B cell (primary cell): Measurements from ENCODE around the gene FAM25A. TPM values are rescaled to one million over a fixed set of nuclear protein-coding genes. Genes with fewer than 3 reads are reported as not detected.
"Not testable (repeated sequence)": the region's sequence is repeated elsewhere in the genome, so short reads cannot be mapped to it uniquely, and the experiment has no call there.

Experiments
- ATAC-seq: fragments of 200-7000 bp; cut with Tn5 transposase; one replicate; pipeline ENCODE4 v1.10.0; 2021; ENCODE audit warnings: low read depth, mild to moderate bottlenecking, moderate number of reproducible peaks, moderate library complexity
- CTCF ChIA-PET: fragments of 350-600 bp; sonication (Branson Sonifier 250); formaldehyde crosslinking; loops from one replicate; lab custom pipeline; 2021; ENCODE audit warnings: antibody characterized with exemption, inconsistent platforms; lab: Charles Lee
- POLR2A ChIA-PET: fragments of 350-600 bp; sonication (Branson Sonifier 250); formaldehyde crosslinking; loops from one replicate; lab custom pipeline; 2021; ENCODE audit warnings: antibody characterized with exemption; lab: Charles Lee
- DNase-seq: peaks from one replicate; pipeline ENCODE4 v3.0.0; 2013
- H2AFZ ChIP-seq: 2 replicates; pipeline ENCODE4 v1.6.1; 2012; ENCODE audit warnings: mild to moderate bottlenecking, low read depth, low read length; ENCODE audit not compliant: insufficient read depth, poor library complexity, severe bottlenecking
- H3K27ac ChIP-seq, 2 donors: 1 replicate in 1 of 2; 2 replicates in 1 of 2; pipeline ENCODE4 v1.5.1; 2012 to 2013; ENCODE audit warnings: low read length in 2 of 2, mild to moderate bottlenecking in 2 of 2, moderate library complexity in 1 of 2
- H3K27me3 ChIP-seq, 4 experiments: fragments of 200-600 bp in 1 of 4; sonication (generic) in 1 of 4; replicated peaks in 1 of 4; 1 replicate in 2 of 4; 2 replicates in 2 of 4; pipeline versions ENCODE4 v1.6.1 to v1.7.0; 2013 to 2016; ENCODE audit warnings: low read length in 3 of 4, mild to moderate bottlenecking in 2 of 4, mixed read lengths in 1 of 4, moderate library complexity in 1 of 4; ENCODE audit not compliant: insufficient read depth in 4 of 4, control insufficient read depth in 3 of 4; ENCODE audit errors: control extremely low read depth in 1 of 4
- H3K36me3 ChIP-seq, 2 experiments: replicated peaks in 1 of 2; 1 replicate in 1 of 2; 2 replicates in 1 of 2; pipeline versions ENCODE4 v1.6.1 to v1.7.1; 2013; ENCODE audit warnings: low read length in 1 of 2; ENCODE audit not compliant: insufficient read depth in 2 of 2, control insufficient read depth in 1 of 2; ENCODE audit errors: control extremely low read depth in 1 of 2, extremely low read depth in 1 of 2
- H3K4me1 ChIP-seq, 2 donors: fragments of 200-600 bp in 1 of 2; sonication (generic) in 1 of 2; 1 replicate in 1 of 2; 2 replicates in 1 of 2; pipeline versions ENCODE4 v1.5.1 to v1.6.1; 2013 to 2017; ENCODE audit warnings: low read length in 2 of 2; ENCODE audit not compliant: control insufficient read depth in 2 of 2, insufficient read depth in 2 of 2
- H3K4me2 ChIP-seq: replicated peaks from 2 replicates; pipeline ENCODE3; 2012; ENCODE audit warnings: mild to moderate bottlenecking, low read depth, low read length; ENCODE audit not compliant: poor library complexity, severe bottlenecking
- H3K4me3 ChIP-seq, 5 experiments: fragments of 200-600 bp in 1 of 5; sonication (generic) in 1 of 5; 1 replicate in 3 of 5; 2 replicates in 2 of 5; pipeline versions ENCODE4 v1.5.1 to v1.7.0; 2011 to 2016; ENCODE audit warnings: low read length in 4 of 5, mild to moderate bottlenecking in 4 of 5, low read depth in 2 of 5, control low read depth in 1 of 5, moderate library complexity in 1 of 5; ENCODE audit not compliant: insufficient read depth in 1 of 5; ENCODE audit errors: control extremely low read depth in 1 of 5, extremely low read depth in 1 of 5
- H3K79me2 ChIP-seq: fragments of 200-600 bp; sonication (generic); one replicate; pipeline ENCODE4 v1.6.0; 2016; ENCODE audit warnings: low read length; ENCODE audit not compliant: control insufficient read depth, insufficient read depth
- H3K9ac ChIP-seq: fragments of 200-600 bp; sonication (generic); 2 replicates; pipeline ENCODE4 v1.6.1; 2017; ENCODE audit warnings: mild to moderate bottlenecking, low read length, moderate library complexity
- H3K9me3 ChIP-seq, 3 donors: one replicate each; pipeline versions ENCODE4 v1.6.1 to v1.7.1; 2013; ENCODE audit warnings: low read length in 2 of 3; ENCODE audit not compliant: control insufficient read depth in 2 of 3, insufficient read depth in 1 of 3; ENCODE audit errors: control extremely low read depth in 1 of 3
- H4K20me1 ChIP-seq: 2 replicates; pipeline ENCODE4 v1.6.0; 2012; ENCODE audit warnings: mild to moderate bottlenecking, low read length; ENCODE audit not compliant: insufficient read depth, control insufficient read depth, poor library complexity, severe bottlenecking
- H3K27ac Mint-ChIP-seq: one replicate; pipeline ENCODE4 v1.8.0; 2021; ENCODE audit warnings: mixed read lengths
- H3K27me3 Mint-ChIP-seq: one replicate; pipeline ENCODE4 v1.8.0; 2021; ENCODE audit warnings: mixed read lengths
- H3K4me1 Mint-ChIP-seq: one replicate; pipeline ENCODE4 v1.8.0; 2021; ENCODE audit warnings: mixed read lengths
- H3K4me3 Mint-ChIP-seq: one replicate; pipeline ENCODE4 v1.8.0; 2021; ENCODE audit warnings: mixed read lengths
- H3K9me3 Mint-ChIP-seq: one replicate; pipeline ENCODE4 v1.8.0; 2022; ENCODE audit warnings: mixed read lengths; ENCODE audit not compliant: insufficient read depth
- CTCF ChIP-seq: fragments of 200-600 bp; IDR thresholded peaks from one replicate; pipeline ENCODE4 v1.8.0; 2022; ENCODE audit warnings: antibody characterized with exemption, mild to moderate bottlenecking
- EZH2 ChIP-seq: IDR thresholded peaks from 2 replicates; pipeline ENCODE4 v1.6.1; 2012; ENCODE audit warnings: borderline replicate concordance, low read depth, mild to moderate bottlenecking, moderate library complexity, low read length; ENCODE audit not compliant: insufficient read depth, poor library complexity, severe bottlenecking
- WGBS: methylation state at CpG from one replicate; pipeline ENCODE4 v1.1.5; 2013; ENCODE audit warnings: missing lambda C conversion rate; ENCODE audit not compliant: insufficient coverage; 5-methylcytosine and 5-hydroxymethylcytosine counted together
- intact Hi-C: fragments of 100-400 bp; cut with micrococcal nuclease; formaldehyde crosslinking; loops from one replicate; pipeline ENCODE4 v1.10.0; 2022
- polyA plus RNA-seq: library from polyadenylated mRNA; depleted of rRNA; stranded (reverse); fragments of >200 nt; gene quantifications from 2 replicates; pipeline ENCODE4 v1.2.3, GENCODE V29; 2012
- total RNA-seq, 2 donors: library from RNA; stranded (reverse); fragments of 120-200 nt in 1 of 2; gene quantifications; 1 replicate in 1 of 2; 2 replicates in 1 of 2; pipeline versions ENCODE4 v1.2.3 to v1.2.4, GENCODE V29; 2013 to 2022

FAM25A gene
- total and polyA plus RNA-seq, 2 donors (not counting 1 experiment from before 2014, with no cell fraction given) = not detected

GRCh38 chr10:86992456-86992855, 27.6 kb upstream of the FAM25A start:
- intact Hi-C loops = no loop called here
- H3K4me1 Mint-ChIP-seq = no peaks in the 10 kb centered on the region
- no peaks in the 10 kb centered on the region for H3K36me3 ChIP-seq
- TF ChIP-seq CTCF = no peak
- no peak for TF ChIP-seq EZH2
- H3K9ac ChIP-seq = no peak overlapping the region
- H3K27ac Mint-ChIP-seq = no peak overlapping the region
- no peak overlapping the region for H2AFZ ChIP-seq
- ChIA-PET CTCF (no interaction called here), POLR2A (no interaction called here)
- H3K27me3 Mint-ChIP-seq = peaks cover 24% of the 10 kb centered on the region
- no peaks in the 10 kb centered on the region for H3K9me3 Mint-ChIP-seq
- no peaks in the 10 kb centered on the region for H3K79me2 ChIP-seq
- DNase-seq (no peak), ATAC-seq (no peak)
- no peaks in the 10 kb centered on the region for H3K9me3 ChIP-seq
- no peak overlapping the region for H3K4me2 ChIP-seq
- no peak overlapping the region for H3K4me3 ChIP-seq
- no peak overlapping the region for H3K27ac ChIP-seq
- H3K4me3 Mint-ChIP-seq = no peak overlapping the region
- no peaks in the 10 kb centered on the region for H3K4me1 ChIP-seq
- peaks cover 0 to 8% (median 3%) of the 10 kb centered on the region in 4 experiments for H3K27me3 ChIP-seq
- H4K20me1 ChIP-seq = no peaks in the 10 kb centered on the region

- Histone ChIP-seq H2AFZ (no peak overlapping the region), H3K27ac (no peak overlapping the region), H3K4me1 (no peaks in the 10 kb centered on the region), H3K36me3 (no peaks in the 10 kb centered on the region), H4K20me1 (no peaks in the 10 kb centered on the region), H3K4me3 (no peak overlapping the region), H3K9ac (no peak overlapping the region), H3K27me3 (peaks cover 0 to 8% (median 3%) of the 10 kb centered on the region in 4 experiments), H3K9me3 (no peaks in the 10 kb centered on the region), H3K79me2 (no peaks in the 10 kb centered on the region), H3K4me2 (no peak overlapping the region)
- no peak for ATAC-seq
- Mint-ChIP-seq H3K27me3 (peaks cover 24% of the 10 kb centered on the region), H3K4me3 (no peak overlapping the region), H3K4me1 (no peaks in the 10 kb centered on the region), H3K9me3 (no peaks in the 10 kb centered on the region), H3K27ac (no peak overlapping the region)
- DNase-seq = no peak
- POLR2A ChIA-PET = no interaction called here
- CTCF ChIA-PET = no interaction called here
- WGBS = no CpG with 5 or more reads among the region's 2 CpGs
- TF ChIP-seq CTCF = no peak
- TF ChIP-seq EZH2 = no peak
- intact Hi-C loops = no loop called here
These were observed 27.2 kb upstream of the FAM25A start for GRCh38 chr10:86992929-86993328.

GRCh38 chr10:86999802-87000403, 20.2 kb upstream of the FAM25A start:
- H3K27me3 ChIP-seq, H3K27ac Mint-ChIP-seq, ATAC-seq, H3K4me2 ChIP-seq, H3K4me3 Mint-ChIP-seq, H4K20me1 ChIP-seq, CTCF ChIA-PET, intact Hi-C loops, H3K4me1 ChIP-seq, H3K9me3 ChIP-seq, POLR2A ChIA-PET, H3K79me2 ChIP-seq, H2AFZ ChIP-seq, H3K36me3 ChIP-seq, H3K27ac ChIP-seq, H3K9ac ChIP-seq, DNase-seq, H3K4me1 Mint-ChIP-seq, H3K27me3 Mint-ChIP-seq, H3K9me3 Mint-ChIP-seq, H3K4me3 ChIP-seq: not testable (repeated sequence)
- 67% methylated on average over 4 of the region's 6 CpGs for WGBS
